8988T (cell line): ENCODE measurements around the gene DUSP15.
A peak's percentile ranks its signal among the peaks of the same experiment; 100 is the strongest.
"Not testable (repeated sequence)": the region's sequence is repeated elsewhere in the genome, so short reads cannot be mapped to it uniquely, and the experiment has no call there.

ENCODE experiments used
- DNase-seq: peaks from one replicate; pipeline ENCODE4 v3.0.0; 2011

Gene DUSP15

DNA sequence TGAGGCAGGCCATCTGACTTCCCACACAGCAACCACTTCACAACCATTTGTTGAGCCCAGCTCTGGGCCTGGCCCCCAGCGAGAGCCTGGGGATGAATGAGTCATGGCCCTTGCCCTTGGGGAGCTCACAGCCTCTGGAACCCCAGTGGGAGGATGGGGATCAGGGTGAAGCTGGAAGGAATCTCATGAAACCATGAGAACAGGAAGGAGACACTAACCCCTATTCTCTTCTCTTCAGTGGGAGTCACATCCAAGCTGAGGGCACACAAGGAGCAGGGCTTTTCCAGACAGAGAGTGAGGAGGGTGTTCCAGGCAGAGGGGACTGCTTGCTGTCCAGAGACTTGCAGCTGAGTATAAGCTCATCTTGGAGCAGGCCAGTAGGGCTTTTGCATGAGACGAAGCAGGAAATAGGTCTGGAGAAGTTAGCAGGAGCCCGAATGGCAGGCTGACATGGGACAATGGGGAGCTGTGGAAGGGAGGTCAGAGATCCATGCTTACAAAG is 32.4 kb downstream of the DUSP15 start:
- DNase-seq = no peak

DNA sequence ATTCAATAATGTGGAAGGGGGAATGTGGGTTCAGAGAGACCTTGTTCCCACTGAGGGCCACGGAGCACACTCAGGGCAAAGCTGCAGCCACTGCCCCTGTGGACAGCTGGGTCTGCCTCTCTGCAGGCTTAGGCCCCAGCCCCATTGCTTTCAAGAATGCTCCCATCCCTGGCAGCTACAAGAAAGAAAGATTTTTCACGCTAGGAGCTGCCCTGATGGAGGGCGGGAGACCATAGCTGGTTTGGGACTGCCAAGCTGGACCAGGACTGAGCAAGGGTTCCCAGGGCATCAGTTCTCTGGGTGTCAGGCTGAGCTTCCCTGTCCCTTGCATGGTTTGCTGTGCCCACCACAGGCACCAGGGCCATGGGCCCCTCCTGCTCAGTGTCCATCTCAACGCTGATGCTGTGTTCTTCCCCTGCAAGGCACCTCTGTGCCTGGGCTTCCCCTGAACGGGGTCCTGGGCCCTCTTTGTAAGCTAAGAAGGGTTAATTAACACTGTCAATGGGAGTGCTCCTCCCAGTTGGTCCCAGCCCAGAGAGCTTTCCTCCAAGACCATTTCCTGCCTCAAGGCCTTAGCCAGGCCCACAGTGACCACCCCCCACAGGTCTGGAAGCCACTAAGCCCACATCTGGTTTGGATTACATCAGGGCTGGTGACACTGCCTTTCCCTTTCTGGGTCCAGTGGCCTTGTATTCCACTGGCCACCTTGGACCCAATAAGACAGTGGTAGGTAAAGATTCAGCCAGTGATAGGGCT is 33.3 kb downstream of the DUSP15 start:
- no peak for DNase-seq

DNA sequence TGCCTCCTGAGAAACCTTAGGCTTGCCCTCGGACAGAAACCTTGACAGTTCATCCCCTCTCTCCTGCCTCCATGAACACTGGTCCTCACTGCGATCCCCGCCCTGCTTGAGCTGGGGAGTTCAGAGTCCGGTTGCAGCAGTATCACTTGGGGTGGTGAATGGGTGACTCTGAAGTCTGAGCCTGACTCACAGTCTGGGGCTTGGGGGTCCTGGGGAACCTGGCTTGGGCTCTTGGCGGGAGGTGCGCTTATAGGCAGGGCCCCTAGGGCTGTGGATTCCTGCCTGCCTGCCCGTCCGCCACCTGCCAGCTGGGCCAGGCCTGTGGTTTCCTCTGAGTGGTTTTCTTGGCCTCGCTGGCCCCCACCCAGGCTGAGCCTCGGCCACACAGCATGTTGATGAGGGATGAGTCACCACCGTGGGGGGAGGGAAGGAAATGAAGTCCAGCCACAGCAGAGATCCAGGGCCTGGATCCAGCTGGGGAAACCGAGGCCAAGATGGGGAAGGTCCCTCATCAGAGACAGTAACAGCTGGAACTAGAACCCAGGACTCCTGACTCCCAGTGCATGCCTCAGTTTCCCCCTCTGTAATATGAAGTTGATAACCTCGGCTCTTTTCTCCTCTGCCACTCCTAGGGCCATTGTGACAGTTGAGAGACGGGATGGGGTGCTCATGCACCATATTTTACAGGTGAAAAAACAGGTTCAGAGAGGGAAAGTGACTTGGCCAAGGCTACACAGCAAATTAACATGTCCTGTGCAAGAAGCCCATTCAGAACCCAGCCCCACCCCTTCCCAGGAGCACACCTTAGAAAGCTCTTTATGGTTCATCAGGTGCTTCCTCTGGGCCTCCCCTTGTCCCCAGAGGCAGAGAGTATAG is 34.1 kb downstream of the DUSP15 start:
- DNase-seq = peak; percentile 75

DNA sequence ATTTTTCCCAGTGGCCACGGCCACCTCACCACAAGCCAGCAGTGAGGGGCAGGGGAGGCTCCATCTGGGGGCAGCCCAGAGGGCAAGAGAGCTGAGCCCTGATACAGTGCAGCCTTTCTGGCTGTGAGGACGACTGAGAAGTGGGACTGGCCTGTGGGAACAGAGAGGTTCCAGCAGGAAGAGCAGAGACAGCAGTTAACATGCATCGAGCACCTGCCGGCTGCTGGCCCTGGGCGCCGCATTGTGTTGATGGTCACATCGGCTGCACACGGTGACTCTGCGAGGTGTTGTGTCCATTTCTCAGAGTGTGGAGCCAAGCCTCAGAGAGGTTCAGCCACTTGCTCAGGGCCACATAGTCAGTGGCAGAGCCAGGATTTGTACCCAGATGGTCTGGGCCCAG is 34.8 kb downstream of the DUSP15 start:
- DNase-seq = no peak

DNA sequence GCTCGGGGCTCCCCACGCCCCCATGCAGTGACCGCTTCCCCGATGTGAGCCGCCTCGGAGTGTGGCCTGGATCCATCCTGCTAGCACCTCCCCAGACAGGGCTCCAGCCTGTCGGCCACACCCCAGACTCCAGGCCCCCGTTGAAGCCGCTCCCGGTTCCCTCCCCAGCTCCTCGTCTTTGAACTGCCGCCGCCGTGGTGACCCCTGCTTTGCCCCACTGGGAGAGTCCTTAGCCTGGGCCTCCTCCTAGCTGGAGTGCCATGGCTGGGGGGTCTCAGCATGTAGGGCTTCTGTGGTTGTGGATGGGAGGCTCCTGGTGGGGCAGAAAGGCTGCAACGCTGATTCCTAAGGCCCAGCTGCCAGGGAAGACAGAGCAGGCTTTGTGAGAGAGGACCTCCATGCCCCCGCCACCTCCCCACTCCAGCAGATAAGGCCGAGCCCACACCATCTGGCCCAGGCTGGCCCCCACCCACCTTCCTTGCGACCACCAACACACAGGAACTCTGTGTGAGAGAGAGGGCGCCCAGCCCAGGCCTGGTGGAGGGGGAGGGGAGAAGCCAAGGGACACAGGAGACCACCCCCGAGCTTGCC is 36.3 kb downstream of the DUSP15 start:
- no peak for DNase-seq

DNA sequence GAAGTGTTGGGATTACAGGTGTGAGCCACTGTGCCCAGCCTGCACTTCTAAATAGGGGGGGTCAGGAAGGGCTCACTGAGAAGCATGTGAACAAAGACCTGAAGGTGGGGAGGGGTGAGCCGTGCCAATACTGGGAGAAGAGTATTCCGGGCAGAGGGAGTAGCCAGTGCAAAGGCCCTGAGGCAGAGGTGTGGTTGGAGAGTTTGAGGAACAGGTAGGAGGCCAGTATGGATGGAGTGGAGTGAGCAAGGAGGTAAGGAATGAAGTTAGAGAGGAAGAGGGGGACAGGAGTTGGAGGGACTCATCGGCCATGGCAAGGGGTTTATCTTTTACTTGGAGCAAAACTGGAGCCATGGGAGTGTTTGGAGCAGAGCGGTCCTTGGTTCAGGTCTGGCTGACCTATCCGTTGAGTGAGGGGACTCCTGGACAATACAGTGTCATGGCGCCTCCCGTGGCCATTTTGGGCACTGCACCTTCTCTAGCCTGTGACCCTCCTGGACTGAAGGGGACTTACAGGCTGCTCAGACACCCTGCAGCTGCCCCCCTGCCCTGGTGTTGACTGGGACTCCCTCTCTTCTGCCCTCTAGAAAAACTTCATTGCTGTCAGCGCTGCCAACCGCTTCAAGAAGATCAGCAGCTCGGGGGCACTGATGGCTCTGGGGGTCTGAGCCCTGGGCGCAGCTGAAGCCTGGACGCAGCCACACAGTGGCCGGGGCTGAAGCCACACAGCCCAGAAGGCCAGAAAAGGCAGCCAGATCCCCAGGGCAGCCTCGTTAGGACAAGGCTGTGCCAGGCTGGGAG is 37.0 kb downstream of the DUSP15 start:
- peak; percentile 80 for DNase-seq

DNA sequence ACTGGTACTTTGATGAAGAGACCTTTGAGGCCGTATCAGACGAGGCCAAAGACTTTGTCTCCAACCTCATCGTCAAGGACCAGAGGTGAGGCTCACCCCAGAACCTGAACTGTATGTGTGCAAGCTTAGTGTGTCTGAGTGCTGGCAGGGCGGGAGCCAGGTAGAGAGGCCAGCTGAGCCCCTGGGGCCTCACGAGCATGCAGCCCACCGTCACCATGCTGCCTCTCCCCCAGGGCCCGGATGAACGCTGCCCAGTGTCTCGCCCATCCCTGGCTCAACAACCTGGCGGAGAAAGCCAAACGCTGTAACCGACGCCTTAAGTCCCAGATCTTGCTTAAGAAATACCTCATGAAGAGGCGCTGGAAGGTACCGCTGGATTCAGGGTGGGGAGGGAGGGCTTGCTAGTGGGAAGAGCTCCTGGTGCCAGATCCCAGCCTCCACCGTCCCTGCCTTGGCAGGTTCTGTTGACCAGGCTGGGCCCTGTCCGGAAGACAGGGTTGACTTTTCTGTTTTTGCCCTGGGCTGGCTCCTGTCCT is 38.5 kb downstream of the DUSP15 start:
- no peak for DNase-seq

DNA sequence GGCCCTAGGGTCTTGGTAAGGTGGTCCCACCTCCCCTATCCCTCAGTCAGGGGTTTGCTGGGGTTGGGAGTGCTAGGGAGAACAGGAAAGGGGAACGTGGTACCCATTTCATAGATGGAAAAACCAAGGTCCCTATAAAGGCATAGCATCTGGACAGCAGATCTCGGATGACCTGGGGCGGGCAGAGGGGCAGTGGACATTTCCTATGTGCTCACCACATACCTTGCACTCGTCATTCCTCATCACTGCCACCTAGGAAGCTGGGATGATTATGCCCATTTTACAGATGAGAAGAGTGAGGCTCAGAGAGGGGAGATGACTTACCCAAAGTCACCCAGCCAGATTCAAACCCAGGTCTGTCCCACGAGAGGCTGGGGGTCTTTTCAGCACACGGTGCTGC is 39.1 kb downstream of the DUSP15 start:
- no peak for DNase-seq

DNA sequence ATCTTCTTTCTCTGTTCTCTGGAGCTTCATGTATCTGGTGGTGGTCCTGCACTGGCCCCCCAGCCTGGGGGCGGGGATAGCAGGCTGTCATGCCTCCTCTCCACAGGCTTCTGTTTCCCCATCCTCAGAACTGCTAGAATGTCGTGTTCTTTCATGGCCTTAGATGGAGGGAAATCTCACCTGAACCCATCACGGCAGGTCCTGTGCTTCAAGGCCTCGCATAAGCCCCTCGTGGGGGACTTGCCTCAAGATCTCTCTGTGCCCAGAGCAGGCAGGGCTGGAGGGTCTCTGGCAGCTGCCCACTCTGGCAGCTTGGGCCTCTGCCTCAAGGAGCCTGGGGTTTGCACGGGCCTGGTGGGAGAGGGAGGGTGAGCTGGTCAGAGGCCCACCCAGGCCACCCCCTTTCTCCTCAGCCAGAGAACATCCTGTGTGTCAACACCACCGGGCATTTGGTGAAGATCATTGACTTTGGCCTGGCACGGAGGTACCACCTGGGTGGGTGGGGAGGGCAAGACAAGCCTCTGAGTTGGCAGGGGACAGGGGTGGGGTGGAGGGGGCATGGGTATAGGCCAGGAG is 39.8 kb downstream of the DUSP15 start:
- no peak for DNase-seq

DNA sequence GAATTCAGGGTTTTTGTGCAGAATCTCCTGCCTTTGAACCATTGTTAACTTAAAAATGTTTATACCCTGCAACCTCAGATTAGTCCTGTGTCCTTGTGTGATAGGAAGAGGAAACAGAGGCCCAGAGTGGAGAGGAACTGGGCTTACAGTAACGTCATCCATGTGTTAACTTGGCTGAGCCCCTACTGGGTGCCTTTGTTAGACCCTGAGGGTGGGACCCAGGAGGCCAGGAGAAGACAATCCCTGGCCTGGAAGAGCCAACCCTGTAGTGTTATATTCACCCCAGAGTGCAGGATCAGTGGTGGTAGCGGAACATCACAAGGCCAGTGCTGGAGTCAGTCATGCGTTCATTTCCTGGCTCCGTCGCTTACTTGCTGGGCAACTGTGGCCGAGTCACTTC is 40.6 kb downstream of the DUSP15 start:
- no peak for DNase-seq

DNA sequence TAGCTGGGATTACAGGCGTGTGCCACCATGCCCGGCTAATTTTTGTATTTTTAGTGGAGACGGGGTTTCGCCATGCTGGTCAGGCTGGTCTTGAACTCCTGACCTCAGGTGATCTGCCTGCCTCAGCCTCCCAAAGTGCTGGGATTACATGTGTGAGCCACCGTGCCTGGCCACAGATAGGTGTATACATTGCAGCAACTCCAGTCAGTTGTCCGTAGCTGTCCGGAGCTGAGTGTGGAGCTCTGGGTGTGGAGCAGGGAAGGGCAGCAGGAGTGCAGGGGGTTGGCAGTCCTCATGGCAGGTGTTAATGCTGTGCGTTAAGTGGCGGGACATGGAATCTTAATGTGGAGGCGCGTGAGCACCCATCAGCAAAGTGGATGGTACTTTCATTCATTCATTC is 42.3 kb downstream of the DUSP15 start:
- DNase-seq = not testable (repeated sequence)

DNA sequence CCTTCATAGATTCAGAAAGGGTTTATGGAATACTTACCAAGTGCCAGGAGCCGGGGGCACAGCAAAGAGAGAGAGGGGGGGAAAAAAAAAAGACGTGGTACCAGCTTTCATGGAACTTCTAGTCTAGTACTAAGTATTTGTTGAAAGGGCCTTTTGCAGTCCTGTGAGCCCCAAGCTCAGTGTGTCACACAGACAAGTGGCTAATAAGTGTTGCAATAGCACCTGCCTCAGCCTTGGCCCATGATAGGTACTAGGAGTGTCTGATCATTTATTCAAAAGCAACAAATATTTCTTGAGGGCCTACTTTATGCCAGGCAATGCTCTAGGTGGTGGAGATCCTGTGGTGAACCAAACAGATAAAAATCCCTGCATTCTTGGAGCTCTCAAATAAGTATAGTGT is 43.3 kb downstream of the DUSP15 start:
- no peak for DNase-seq

DNA sequence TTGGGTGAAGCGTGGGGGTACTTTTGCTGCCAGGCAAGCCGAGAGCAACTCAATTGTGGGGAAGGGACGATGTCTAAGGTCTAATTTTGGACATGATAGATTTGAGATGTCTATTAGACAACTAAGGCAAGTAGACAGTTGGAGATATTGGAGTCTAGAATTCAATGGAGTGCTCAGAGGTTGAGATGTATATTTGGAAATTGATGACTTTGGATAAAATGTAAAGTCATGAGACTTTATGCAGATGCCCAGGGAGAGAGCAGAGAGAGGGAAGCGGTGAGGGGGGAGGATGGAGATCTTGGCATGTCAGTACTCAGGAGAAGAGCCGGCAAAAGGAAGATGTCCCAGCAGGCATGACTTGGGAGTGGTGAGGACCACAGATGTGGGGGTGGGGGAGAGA is 44.3 kb downstream of the DUSP15 start:
- DNase-seq = no peak

DNA sequence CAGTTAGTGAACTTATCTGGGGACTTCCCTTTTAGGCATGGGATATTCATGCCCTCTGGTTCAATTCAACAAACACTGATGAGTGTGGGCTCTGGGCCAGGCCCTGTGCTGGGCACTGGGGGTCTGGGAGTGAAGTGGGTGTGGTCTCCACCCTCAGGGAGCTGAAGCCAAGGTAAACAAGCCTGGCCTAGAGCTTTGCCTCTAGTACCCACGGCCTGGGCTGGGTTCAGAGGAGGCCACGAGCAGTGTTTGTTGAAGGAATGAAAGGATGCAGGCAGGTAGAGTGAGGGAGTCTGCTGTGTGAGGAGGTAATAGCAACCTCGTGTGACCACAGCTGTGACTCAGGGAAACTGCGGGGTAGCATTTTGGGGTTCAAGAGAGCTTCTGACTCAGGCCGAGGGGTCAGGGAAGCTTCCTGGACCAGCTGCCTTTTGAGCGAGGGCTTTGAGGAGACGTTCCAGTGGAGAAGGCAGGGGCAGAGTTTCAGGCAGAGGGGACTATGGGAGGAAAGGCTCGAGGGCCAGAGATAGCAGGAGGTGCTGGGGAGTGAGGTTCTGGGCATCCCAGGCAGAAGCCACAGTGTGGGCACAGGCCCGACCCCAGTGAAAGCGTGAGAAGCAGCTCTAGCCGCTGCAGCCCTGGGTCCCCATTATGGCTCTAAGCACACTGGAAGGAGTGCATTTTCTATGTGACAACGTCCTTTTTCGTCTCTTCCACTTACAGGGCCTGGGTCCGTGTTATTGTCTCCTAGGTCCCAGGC is 45.6 kb downstream of the DUSP15 start:
- DNase-seq = no peak

DNA sequence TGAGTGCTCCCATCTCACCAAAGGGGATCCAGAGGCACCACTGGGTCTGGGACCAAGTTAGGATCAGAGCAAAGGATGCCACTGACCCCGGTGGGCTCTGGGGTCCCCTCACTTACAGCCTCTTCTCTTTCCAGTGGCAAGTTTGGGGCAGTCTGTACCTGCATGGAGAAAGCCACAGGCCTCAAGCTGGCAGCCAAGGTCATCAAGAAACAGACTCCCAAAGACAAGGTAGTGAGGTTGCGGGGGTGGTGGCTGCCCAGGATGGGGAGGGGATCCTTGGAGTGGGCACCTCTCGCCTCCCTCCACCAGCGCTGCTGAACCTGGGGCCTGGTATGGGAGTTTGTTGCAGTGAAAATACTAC is 46.2 kb downstream of the DUSP15 start:
- DNase-seq = no peak

DNA sequence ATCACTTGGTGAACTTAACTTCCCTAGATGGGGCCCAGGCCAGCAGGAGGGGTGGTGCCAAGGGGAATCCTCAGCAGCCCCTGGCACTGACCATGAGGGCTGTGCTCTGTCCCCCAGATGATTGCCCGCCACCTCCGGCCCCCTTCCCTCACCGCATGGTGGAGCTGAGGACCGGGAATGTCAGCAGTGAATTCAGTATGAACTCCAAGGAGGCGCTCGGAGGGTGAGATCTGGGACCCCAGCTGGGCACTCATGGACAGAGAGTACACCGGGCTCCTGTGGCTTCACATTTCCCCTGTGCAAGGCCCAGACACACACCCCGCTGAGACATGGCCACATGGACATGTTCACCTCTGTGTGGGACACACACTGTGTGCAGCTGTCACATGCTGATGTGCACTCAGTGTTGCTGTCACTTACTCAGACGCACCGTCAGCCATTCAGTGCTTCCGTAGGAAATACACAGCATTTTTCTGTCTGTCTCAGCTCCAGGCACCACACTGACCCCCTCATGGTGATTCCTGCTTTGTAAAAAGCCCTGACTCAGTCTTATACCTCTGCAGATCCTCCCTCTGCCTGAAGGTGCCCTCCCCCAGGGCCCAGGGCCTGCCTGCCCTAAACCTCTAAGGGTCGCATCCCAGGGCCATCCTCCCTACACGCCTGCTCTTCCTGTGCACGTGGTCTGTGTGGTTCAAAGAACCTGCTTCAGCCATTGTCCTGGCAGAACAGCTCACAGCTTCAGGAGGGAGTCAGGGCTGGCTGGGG is 46.8 kb downstream of the DUSP15 start:
- DNase-seq = no peak

DNA sequence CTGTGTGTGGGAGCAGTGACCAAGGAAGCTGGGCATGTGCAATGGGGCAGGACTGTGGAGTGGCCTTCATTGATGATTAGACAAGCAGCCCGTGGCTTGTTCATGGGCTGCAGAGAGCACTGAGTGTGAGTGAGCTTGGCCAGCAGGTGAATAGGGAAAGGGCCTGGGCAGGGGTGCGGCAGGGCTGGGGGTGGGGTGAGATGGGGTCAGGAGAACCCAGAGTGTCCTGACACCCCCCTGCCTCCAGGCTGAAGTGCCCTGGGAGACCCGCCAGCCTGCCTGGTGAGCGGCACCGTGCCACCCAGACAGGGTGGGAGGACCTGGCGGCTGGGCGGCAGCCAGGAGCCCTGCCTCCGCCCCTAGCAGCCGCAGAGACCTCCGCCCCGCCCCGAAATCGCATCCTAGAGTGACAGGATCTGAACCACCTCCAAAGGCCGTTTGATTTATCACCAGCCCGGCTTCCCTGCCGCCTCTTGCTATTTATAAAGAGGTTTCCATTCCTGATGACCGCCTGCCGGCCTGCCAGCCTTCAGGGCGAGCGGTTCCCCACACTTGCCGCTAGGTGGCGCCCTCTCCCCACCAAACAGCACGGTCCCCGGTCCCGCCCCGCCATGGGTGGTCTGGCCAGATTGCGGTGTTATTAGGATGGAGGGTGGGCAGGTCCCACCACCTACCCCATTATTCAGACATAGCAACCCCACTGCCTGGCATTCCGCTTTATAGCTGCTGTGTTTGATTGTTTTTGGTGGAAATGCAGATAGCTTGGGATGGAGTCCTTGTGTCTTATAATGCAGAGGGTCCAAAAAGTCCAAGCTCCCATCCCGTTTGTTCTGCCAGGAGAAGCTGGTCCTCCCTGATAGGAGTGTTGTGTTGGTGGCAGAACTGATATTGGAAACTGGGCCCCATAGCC is 47.7 kb downstream of the DUSP15 start:
- peak; percentile 87 for DNase-seq

DNA sequence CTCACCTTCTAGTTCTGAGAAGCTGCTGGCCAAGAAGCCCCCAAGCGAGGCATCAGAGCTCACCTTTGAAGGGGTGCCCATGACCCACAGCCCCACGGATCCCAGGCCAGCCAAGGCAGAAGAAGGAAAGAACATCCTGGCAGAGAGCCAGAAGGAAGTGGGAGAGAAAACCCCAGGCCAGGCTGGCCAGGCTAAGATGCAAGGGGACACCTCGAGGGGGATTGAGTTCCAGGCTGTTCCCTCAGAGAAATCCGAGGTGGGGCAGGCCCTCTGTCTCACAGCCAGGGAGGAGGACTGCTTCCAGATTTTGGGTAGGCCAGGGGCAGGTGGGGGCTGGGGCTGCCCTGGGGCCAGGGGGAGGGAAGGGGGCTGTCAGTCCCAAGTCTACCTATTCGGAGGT is 48.9 kb downstream of the DUSP15 start:
- DNase-seq = no peak

DNA sequence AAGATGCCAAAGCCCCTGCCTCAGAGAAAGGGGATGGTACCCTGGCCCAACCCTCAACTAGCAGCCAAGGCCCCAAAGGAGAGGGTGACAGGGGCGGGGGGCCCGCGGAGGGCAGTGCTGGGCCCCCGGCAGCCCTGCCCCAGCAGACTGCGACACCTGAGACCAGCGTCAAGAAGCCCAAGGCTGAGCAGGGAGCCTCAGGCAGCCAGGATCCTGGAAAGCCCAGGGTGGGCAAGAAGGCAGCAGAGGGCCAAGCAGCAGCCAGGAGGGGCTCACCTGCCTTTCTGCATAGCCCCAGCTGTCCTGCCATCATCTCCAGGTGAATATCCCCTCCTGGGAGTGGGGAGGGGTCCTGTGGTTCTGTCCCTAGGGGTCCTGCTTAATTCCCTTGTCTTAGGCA is 50.1 kb downstream of the DUSP15 start:
- DNase-seq = no peak
